ENCODE results near the gene MRPL50.
A peak's percentile ranks its signal among the peaks of the same experiment; 100 is the strongest.

The MRPL50 gene

GRCh38 chr9:101398068-101398929 lies at the start of gene MRPL50, which contains the start of gene ZNF189:
MRPL50 (minus strand) TSS chr9:101398618; CDS start chr9:101398592, 26 bp downstream.
ZNF189 (plus strand) TSS chr9:101398851; CDS start chr9:101399157, 306 bp downstream.
- peak; percentile 99 for DNase-seq (ENCODE audit: low spot score)

DNA sequence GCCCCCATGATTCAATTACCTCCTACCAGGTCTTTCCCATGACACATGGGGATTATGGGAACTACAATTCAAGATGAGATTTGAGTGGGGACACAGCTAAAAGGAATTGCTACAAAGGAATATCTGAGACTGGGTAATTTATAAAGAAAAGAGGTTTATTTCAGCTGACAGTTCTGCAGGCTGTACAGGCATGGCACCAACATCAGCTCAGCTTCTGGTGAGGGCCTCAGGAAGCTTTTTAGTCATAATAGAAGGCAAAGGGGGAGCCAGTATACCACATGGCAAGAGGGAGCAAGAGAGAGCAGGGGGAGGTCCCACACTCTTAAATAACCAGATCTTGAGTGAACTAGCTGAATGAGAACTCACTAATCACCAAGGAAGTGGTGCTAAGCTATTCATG lies 48.3 kb upstream of the MRPL50 start:
- DNase-seq (ENCODE audit: low spot score) = no peak

DNA sequence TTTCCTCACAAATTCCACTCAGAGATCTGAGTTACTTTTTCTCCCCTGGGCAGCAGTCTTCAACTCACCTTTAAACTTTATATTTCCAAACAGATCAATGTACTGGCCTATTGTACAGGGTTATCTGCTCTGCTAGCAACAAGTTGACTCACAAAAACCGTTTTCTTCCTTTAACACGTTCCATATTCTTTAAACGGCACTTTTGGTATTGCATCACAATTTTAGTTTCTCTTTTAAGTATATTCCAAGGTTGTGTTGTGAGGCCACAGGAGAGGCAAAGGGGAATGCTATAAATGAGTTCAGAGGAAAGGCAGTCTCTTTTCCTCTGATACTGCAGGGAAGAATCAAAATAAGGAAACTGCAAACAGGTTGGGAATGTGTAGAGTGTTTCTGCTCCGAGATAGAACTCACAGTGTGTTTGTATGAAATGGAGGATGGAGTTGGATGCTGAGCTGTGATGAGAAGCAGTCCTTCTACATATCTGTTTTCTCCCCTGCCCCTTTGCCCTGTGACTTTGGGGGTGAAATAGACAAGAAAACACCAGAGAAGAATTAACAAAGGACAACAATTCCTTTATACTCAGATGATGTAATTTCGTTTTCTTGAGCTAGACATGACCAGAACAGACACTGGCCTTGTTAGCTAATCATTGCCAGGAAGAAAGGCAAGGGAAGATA lies 47.1 kb upstream of the MRPL50 start:
- peak; percentile 48 for DNase-seq (ENCODE audit: low spot score)

- DNase-seq (ENCODE audit: low spot score) = no peak
Observed at GRCh38 chr9:101443364-101443771, 45.0 kb upstream of the MRPL50 start.

DNA sequence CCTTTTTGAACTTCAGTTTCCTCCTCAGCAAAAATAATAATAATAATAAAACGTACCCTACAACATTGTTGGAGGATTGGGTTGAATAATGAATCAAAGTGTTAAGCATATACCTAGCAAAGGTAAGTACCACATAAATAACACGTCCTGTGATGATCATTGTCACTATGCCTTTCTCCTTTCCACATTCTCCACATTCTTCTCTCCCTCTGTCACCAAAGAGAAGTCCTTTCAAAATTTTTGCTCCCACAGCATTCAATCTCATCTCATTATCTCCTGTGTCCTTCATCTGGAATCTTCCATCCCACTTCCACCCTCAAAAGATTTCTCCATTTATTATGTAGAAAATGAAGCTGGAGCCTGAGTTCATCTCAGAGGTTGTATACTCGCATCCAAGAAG lies 44.3 kb upstream of the MRPL50 start:
- peak; percentile 13 for DNase-seq (ENCODE audit: low spot score)

DNA sequence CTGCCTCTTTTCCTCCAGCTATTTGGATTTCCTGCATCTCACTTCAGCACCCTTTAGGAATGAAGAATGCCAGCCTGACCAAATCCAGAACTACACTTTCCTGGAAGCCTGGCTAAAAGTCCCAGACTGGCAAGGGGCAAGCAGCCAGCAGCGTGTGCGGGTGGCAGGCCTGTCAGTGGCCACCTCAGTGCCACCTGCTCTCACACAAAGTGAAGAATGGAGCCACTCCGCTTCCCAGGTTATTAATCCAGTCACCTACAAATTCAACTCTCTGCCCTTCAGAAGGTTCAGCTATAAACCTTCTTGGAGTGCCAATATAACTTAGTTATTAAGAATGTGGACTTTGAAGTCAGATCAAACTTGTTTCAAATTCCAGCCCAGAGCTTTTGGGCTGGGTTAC lies 43.9 kb upstream of the MRPL50 start:
- peak; percentile 12 for DNase-seq (ENCODE audit: low spot score)

DNA sequence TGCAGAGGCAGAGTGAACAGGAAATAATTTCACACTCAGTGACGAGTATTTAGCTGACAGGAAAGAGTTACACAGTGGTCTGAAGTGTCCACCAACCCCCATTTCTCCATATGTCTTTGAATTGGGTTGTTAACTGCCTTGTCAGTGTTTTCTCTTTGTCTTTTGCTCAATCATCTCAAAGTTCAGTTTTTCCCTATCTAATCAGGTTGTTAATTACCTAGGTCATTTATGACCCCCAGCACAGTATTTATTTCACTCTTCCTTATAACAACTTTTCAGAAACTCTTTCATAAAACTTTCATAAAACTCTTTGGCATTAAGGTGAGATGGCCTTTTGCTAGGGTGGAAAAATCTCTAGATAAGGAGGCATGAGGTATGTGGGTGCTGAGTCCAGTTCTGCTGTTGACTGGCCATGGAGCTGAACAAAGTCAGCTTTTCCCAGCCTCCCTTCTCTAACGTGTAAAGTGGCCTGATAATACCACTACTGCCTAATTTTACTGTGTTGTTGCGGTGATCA lies 42.4 kb upstream of the MRPL50 start:
- no peak for DNase-seq (ENCODE audit: low spot score)

DNA sequence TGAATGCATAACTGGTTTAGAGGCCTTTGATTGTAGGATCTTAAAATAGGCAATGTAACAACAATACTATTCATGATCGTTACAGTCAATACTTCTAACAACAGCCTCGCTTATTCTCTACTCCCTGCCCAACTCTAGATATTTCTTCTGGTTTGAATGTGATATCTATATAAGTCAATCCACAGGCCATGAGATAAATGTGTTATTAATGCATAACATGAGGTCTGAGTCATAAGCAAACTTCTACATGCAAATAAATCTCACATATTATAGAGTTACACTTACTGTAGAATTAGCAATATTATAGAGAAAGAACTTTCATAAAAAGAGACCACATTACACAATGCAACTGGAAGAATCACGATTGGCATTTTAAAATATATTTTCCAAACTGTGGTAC lies 40.1 kb upstream of the MRPL50 start:
- no peak for DNase-seq (ENCODE audit: low spot score)

DNA sequence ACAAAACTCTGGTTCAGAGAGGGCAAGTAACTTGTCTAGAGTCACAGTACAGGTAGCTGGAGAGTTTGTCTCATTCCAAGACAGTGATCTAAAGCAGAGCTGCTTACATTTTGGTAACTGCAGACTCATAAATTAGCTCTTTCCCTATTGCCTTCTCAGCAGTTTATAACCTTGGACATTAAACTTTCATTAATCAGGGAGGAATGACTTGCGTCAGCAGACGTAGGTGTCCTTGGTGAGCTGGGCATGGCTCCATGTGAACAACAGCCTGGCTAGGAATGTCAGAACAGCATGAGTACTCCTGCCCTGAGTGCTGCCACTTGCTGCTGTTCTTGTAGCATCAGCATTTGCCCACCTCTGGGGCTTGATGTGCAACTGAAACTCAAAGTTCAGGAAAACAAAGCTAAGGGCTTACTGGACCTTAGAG lies 39.4 kb upstream of the MRPL50 start:
- peak; percentile 36 for DNase-seq (ENCODE audit: low spot score)

GRCh38 chr9:101435601-101436079 lies 37.2 kb upstream of the MRPL50 start, which contains the start of gene ALDOB:
ALDOB (minus strand) TSS chr9:101435774; CDS start chr9:101430887, 4,887 bp downstream.
- no peak for DNase-seq (ENCODE audit: low spot score)

DNA sequence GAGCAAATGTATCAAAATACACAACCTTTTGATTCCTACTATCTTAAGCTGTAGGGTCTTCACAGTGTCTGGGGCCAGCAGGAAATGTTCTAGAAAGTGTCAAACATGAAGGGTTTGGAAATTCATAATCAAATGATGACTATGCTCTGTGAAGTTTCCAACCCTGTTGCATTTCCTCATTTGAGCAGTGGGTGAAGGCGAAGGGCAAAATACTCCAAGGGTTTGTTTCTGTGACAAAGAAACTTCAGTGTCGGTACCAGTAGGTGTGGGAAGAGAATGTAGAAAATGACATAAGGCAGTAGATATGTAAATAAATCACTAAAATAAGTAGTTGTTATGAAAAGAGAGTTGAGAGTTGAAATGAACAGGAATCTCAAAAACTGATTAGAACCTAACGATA lies 36.6 kb upstream of the MRPL50 start:
- no peak for DNase-seq (ENCODE audit: low spot score)

DNA sequence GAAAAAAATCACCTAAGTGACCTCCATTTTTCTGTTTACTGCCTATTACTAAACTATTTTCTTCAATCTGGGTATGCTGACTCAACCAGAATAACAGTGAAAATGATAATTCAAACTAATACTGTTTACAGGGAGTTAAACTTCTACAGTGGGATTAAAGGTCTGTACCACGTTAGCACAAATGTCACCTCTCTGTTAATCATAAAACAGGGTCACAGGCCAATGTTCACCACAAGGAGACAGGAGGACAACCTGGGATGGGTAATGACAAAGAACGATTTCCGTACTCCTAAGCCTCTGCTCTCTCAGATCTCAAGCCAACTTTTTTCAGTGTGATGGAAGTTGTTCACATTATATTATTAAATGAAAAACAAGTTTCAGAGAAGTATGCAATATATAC lies 34.8 kb upstream of the MRPL50 start:
- no peak for DNase-seq (ENCODE audit: low spot score)

DNA sequence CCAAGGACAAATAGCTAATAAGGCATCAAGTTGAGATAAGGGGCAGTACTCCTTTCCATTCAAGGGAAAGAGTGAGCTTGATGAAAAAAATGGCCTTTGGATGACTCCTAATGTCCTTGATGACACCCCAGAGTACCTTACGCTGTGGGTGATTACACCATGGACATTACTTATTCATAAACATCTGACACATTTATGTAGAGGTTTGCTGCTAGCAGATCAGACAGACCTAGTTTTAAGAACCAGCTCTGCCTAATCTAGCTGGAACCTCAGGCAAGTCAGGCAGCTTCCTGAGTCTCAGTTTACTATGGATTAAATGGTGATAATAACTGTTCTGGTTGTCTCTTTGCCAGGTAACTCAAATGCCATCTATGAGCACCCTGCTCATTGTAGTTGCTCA lies 34.3 kb upstream of the MRPL50 start:
- DNase-seq (ENCODE audit: low spot score) = no peak

GRCh38 chr9:101432171-101432570 lies 33.8 kb upstream of the MRPL50 start:
- DNase-seq (ENCODE audit: low spot score) = no peak

DNA sequence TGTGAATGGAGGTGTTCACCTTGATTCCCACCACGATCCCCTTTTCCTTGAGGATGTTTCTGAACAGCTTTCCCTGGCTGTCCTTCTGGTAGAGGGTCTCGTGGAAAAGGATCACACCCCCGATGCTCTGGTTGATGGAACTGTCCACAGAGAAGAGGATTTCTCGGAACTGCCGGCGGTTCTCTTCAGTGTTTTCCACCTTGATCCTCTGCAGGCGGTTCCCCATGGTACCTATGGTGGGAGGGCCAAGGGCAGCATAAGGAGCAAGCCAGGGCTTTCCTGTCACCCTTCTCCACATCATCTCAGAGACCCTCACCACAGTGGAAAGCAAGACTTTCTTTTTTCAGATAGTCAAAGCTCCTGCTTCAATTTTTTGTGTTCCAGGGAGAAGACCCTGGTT lies 31.3 kb upstream of the MRPL50 start:
- DNase-seq (ENCODE audit: low spot score) = no peak

DNA sequence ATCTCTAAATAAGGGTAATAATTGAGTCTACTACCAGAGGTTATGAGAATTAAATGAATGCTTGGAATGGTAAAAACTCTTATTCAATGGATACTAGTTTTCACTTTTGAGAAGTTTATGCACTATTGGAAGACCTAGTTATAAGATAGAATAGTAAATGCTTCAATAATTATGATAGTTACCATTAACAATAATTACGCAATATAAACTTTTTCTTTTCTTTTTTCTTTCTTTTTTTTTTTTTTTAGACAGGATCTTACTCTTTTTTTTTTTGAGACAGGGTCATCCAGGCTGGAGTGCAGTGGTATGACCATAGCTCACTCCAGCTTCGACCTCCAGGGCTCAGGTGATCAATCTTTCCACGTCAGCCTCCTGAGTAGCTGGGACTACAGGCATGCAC lies 30.5 kb upstream of the MRPL50 start:
- no peak for DNase-seq (ENCODE audit: low spot score)

DNA sequence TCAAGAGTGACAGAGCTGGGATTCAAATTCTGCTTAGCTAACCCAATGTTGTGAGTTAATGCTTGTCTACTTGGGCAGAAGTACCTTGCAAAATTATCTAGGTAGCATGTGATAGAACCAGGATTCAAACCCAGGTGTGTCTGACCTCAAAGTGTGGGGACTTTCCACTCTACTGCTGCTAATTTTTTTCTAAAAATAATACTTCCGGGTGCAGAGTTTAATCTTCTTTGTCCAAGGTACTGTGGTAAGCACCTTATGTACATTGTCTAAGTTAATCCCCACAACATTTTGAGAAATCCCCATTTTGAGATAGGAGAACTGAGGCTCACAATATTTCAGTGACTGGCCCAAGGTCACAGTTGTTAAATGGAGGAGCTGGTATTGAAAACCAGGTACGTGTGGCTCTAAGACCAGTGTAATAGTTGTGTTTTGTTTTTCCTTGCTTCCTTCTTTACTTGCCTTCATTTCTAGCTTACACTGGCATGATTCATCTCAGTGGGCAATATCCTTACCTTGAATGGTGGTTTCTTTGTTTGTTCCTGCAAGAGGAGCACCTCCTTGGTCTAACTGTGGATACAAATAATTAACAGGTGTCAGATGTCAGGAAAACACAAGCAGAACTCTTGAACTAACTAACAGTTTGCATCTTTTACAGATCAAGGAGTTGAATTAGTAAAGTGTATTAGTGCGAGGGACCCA lies 29.7 kb upstream of the MRPL50 start:
- DNase-seq (ENCODE audit: low spot score) = peak; percentile 54

DNA sequence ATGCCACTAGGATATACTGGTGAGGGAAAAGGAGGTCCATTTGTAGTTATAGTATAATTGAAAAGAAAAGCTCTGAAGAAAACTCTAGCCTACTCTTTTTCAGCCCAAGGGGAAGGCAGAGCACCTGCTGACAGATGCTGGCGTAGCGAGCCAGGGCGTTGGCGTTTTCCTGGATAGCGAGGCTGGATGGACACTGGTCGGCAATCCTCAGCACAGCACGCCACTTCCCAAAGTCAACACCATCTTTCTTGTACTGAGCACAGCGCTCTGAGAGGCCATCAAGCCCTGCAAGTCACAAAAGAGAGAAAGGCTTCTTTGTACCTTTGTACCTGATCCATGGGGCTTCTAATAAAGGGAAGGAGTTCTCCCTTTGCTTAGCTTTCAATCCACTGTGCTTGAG lies 28.9 kb upstream of the MRPL50 start:
- DNase-seq (ENCODE audit: low spot score) = no peak

DNA sequence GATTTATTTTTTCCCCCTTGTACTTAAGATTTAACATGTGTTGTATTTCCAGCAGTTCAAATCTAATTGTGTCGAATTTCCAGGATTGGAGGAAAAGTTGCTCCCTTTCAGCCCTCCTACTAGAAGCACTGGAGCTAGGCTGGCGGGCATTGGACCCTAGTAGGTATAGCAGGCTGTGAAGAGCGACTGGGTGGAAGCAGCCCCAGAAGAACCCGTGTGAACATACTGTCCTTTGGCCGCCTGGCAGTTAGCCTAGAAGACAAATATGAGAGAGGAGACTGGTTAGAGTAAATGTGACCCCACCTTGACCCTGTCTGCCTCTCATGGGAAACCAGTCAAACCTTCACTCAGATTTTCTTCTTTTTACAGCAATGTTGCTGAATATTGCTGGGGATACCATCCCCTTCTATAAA lies 23.2 kb upstream of the MRPL50 start:
- no peak for DNase-seq (ENCODE audit: low spot score)

GRCh38 chr9:101419863-101420262 lies 21.4 kb upstream of the MRPL50 start:
- DNase-seq (ENCODE audit: low spot score) = no peak

DNA sequence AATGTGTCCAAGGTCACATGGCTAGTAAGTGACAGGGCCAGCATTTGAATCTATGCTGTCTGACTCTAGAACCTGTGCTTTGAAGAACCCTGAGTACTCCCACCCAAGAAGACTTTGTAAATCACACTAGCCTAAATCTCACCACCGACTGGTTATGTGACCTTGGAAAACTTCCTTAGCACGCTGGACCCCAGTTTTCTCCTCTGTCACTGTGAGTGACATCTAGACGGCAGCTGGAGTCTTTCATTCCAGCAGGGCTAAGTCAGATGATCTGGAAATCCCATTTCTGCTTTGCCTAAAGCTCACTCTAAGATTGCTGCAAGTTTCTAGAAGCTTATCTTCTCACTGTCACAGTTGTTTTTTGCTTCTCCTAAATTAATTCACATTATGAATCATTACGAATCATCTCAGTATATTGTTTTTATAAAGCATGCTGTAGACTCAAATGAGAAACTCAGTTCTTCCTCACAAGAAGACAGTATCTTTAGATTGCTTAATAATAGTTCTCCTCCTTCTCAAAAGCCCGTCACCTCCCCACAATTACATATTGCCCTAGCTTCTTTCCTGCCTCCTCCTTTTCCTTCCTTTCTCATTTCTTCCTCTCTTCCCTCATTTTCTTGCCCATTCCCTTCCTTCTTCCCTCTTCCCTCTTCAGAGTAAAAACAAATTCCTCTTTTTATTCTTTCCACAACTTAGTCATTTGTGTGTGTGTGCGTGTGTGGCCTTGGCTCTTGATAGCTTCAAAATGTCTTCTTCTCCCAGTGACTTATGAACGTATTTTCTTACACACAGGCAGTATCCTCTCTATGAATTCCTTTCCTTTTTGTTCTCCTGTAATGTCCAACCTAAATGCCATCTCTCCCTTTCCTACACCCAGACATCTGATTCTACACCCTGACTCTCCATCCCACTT lies 20.4 kb upstream of the MRPL50 start:
- peak; percentile 22 for DNase-seq (ENCODE audit: low spot score)
